HepG2 (cell line): Measurements from ENCODE around the gene PLVAP. TPM values are rescaled to one million over a fixed set of nuclear protein-coding genes. Genes with fewer than 3 reads are reported as not detected.
A peak's percentile ranks its signal among the peaks of the same experiment; 100 is the strongest.

Experiments used
- CHD4 ChIP-seq: fragments of 200-600 bp; sonication (generic); IDR thresholded peaks from 2 replicates; pipeline ENCODE4 v1.7.0; 2017; ENCODE audit warnings: mild to moderate bottlenecking, low read length, borderline replicate concordance
- CREB3 ChIP-seq: sonication (generic); formaldehyde crosslinking; IDR thresholded peaks from 2 replicates; pipeline ENCODE4 v1.5.0; 2020; ENCODE audit warnings: missing genetic modification reagents
- KDM2A ChIP-seq: sonication (generic); formaldehyde crosslinking; IDR thresholded peaks from 2 replicates; pipeline ENCODE4 v1.4.0; 2020; ENCODE audit warnings: low read depth, missing genetic modification reagents, borderline replicate concordance
- NBN ChIP-seq: fragments of 450-650 bp; conservative IDR thresholded peaks from 2 replicates; pipeline ENCODE4 v1.6.1; 2017
- NCOR1 ChIP-seq: fragments of 200-600 bp; sonication (generic); IDR thresholded peaks from 2 replicates; pipeline ENCODE4 v1.7.0; 2017; ENCODE audit warnings: antibody characterized with exemption, low read length, borderline replicate concordance
- NR0B2 ChIP-seq: sonication (generic); formaldehyde crosslinking; IDR thresholded peaks from 2 replicates; pipeline ENCODE4 v1.4.0; 2020; ENCODE audit warnings: mild to moderate bottlenecking, missing genetic modification reagents
- PAWR ChIP-seq: sonication (generic); formaldehyde crosslinking; IDR thresholded peaks from 2 replicates; pipeline ENCODE4 v1.4.0; 2020; ENCODE audit warnings: missing genetic modification reagents, mild to moderate bottlenecking, borderline replicate concordance
- PRMT3 ChIP-seq: sonication (generic); formaldehyde crosslinking; IDR thresholded peaks from 2 replicates; pipeline ENCODE4 v1.8.1; 2022; ENCODE audit warnings: low read depth, mild to moderate bottlenecking, moderate library complexity, missing genetic modification reagents, borderline replicate concordance
- SNAPC2 ChIP-seq: sonication (generic); formaldehyde crosslinking; IDR thresholded peaks from 2 replicates; pipeline ENCODE4 v1.8.1; 2022; ENCODE audit warnings: mild to moderate bottlenecking, missing genetic modification reagents
- THAP11 ChIP-seq: IDR thresholded peaks from 2 replicates; pipeline ENCODE4 v1.6.1; 2016; ENCODE audit warnings: missing biosample characterization, missing genetic modification reagents
- THYN1 ChIP-seq: sonication (generic); formaldehyde crosslinking; IDR thresholded peaks from 2 replicates; pipeline ENCODE4 v1.8.1; 2023; ENCODE audit warnings: low read depth, mild to moderate bottlenecking, moderate library complexity, missing genetic modification reagents, borderline replicate concordance
- ZBTB38 ChIP-seq: sonication (generic); formaldehyde crosslinking; IDR thresholded peaks from 2 replicates; pipeline ENCODE4 v1.5.1; 2020; ENCODE audit warnings: mild to moderate bottlenecking, missing genetic modification reagents
- ZFAT ChIP-seq: sonication (generic); formaldehyde crosslinking; conservative IDR thresholded peaks from 2 replicates; pipeline ENCODE4 v1.8.1; 2023; ENCODE audit warnings: missing genetic modification reagents, inconsistent platforms
- ZNF234 ChIP-seq: sonication (generic); formaldehyde crosslinking; conservative IDR thresholded peaks from 2 replicates; pipeline ENCODE4 v1.5.1; 2020; ENCODE audit warnings: mild to moderate bottlenecking, missing genetic modification reagents
- ZNF3 ChIP-seq: IDR thresholded peaks from 2 replicates; pipeline ENCODE4 v1.7.0; 2017; ENCODE audit warnings: inconsistent platforms
- ZNF33A ChIP-seq: sonication (generic); formaldehyde crosslinking; IDR thresholded peaks from 2 replicates; pipeline ENCODE4 v1.5.1; 2020; ENCODE audit warnings: missing genetic modification reagents, mild to moderate bottlenecking, moderate library complexity, borderline replicate concordance
- ZNF678 ChIP-seq: sonication (generic); formaldehyde crosslinking; IDR thresholded peaks from 2 replicates; pipeline ENCODE4 v1.4.0; 2020; ENCODE audit warnings: mild to moderate bottlenecking, missing genetic modification reagents
- ZNF790 ChIP-seq: sonication (generic); formaldehyde crosslinking; IDR thresholded peaks from 2 replicates; pipeline ENCODE4 v1.8.0; 2022; ENCODE audit warnings: missing genetic modification reagents, mild to moderate bottlenecking, borderline replicate concordance
- polyA plus RNA-seq, 8 experiments: library from polyadenylated mRNA; depleted of rRNA in 3 of 8; stranded (reverse) in 7 of 8; unstranded in 1 of 8; fragments of >200 nt; fragmentation: Illumina TruSeq in 4 of 8; extraction: Trizol in 4 of 8; gene quantifications; 2 replicates each; pipeline versions ENCODE4 v1.2.1 to v1.2.3, GENCODE V29; 2011 to 2016; ENCODE audit warnings: low read depth in 4 of 8, missing spikeins in 1 of 8, mixed read lengths in 1 of 8; ENCODE audit not compliant: insufficient read depth in 1 of 8
- total RNA-seq, 5 experiments: library from RNA; depleted of rRNA; stranded (reverse); fragments of >200 nt; fragmentation: Illumina TruSeq; extraction: Trizol; gene quantifications; 2 replicates each; pipeline ENCODE4 v1.2.3, GENCODE V29; 2016; ENCODE audit warnings: low read depth in 1 of 5
- TF ChIP-seq, protein P1 (sequence below): sonication (generic); formaldehyde crosslinking; IDR thresholded peaks from 2 replicates; pipeline ENCODE4 v1.5.0; 2020; ENCODE audit warnings: mild to moderate bottlenecking, missing genetic modification reagents
- TF ChIP-seq, protein P2 (sequence below): sonication (generic); formaldehyde crosslinking; IDR thresholded peaks from 2 replicates; pipeline ENCODE4 v1.8.1; 2023; ENCODE audit warnings: mild to moderate bottlenecking, missing genetic modification reagents, borderline replicate concordance
- TF ChIP-seq, protein P3 (sequence below): sonication (generic); formaldehyde crosslinking; IDR thresholded peaks from 2 replicates; pipeline ENCODE4 v1.4.0; 2020; ENCODE audit warnings: mild to moderate bottlenecking, missing genetic modification reagents

The PLVAP gene
- total and polyA plus RNA-seq, 2 of the 13 experiments (the other 11 are each of a cell fraction or from before 2014, with no cell fraction given): 0.26 TPM; not detected in 1

DNA sequence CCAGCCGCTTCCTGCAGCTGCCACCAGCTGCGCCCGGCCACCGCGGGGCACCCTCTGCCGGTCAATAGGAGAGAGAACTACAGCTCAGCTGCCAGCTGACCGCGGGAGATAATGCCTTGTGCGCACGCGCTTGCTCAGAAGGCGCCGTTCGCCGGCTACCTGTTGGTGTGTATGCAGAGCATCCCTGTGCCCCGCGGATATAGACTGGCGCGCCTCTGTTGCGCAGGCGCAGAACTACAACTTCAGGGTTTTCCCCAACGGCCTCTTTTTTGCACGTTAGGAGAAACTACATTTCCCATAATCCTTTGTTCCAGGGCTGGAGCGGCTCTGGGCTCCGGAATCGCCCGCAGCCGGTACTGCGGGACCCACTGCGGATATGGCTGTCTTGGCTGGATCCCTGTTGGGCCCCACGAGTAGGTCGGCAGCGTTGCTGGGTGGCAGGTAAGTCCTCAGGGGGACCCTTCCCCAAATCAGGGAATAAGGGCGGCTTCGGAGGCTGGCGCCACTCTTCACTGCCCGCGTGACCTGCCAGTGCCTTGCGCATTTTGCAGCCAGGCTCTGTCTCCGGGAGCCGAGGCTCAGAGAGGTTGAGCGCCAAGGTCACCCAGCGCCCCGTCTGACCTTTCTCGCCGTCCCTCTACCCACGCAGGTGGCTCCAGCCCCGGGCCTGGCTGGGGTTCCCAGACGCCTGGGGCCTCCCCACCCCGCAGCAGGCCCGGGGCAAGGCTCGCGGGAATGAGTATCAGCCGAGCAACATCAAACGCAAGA, 71.4 kb downstream of the PLVAP start, which contains the start of gene MRPL34 (continued):
- TF ChIP-seq CREB3 (no peak; the same call in 1 of the 2 replicates), ZNF678 (CRISPR knock-in tag) (no peak), THAP11 (CRISPR knock-in tag) (peak; percentile 98), NCOR1 (no peak), PAWR (CRISPR knock-in tag) (no peak), ZNF33A (CRISPR knock-in tag) (no peak; the same call in 1 of the 2 replicates), ZBTB38 (CRISPR knock-in tag) (peak; percentile 61; the same call in 1 of the 2 replicates), ZNF790 (CRISPR knock-in tag) (no peak), KDM2A (CRISPR knock-in tag) (peak; percentile 58; the same call in 1 of the 2 replicates), CHD4 (no peak), ZNF234 (no peak), PRMT3 (CRISPR knock-in tag) (no peak), SNAPC2 (CRISPR knock-in tag) (peak; percentile 37; the same call in 1 of the 2 replicates), ZNF3 (CRISPR knock-in tag) (no peak), ZFAT (CRISPR knock-in tag) (0 out of 2 replicates have a peak, but pooled peaks have one; percentile 28), NBN (no peak), THYN1 (CRISPR knock-in tag) (no peak), NR0B2 (CRISPR knock-in tag) (no peak)
- TF ChIP-seq, protein P1, sequence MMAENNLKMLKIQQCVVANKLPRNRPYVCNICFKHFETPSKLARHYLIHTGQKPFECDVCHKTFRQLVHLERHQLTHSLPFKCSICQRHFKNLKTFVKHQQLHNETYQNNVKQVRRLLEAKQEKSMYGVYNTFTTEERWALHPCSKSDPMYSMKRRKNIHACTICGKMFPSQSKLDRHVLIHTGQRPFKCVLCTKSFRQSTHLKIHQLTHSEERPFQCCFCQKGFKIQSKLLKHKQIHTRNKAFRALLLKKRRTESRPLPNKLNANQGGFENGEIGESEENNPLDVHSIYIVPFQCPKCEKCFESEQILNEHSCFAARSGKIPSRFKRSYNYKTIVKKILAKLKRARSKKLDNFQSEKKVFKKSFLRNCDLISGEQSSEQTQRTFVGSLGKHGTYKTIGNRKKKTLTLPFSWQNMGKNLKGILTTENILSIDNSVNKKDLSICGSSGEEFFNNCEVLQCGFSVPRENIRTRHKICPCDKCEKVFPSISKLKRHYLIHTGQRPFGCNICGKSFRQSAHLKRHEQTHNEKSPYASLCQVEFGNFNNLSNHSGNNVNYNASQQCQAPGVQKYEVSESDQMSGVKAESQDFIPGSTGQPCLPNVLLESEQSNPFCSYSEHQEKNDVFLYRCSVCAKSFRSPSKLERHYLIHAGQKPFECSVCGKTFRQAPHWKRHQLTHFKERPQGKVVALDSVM (CRISPR knock-in tag): no peak; the same call in 1 of the 2 replicates
- TF ChIP-seq, protein P2, sequence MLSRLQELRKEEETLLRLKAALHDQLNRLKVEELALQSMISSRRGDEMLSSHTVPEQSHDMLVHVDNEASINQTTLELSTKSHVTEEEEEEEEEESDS (CRISPR knock-in tag): 0 out of 2 replicates have a peak, but pooled peaks have one; percentile 28
- TF ChIP-seq, protein P3, sequence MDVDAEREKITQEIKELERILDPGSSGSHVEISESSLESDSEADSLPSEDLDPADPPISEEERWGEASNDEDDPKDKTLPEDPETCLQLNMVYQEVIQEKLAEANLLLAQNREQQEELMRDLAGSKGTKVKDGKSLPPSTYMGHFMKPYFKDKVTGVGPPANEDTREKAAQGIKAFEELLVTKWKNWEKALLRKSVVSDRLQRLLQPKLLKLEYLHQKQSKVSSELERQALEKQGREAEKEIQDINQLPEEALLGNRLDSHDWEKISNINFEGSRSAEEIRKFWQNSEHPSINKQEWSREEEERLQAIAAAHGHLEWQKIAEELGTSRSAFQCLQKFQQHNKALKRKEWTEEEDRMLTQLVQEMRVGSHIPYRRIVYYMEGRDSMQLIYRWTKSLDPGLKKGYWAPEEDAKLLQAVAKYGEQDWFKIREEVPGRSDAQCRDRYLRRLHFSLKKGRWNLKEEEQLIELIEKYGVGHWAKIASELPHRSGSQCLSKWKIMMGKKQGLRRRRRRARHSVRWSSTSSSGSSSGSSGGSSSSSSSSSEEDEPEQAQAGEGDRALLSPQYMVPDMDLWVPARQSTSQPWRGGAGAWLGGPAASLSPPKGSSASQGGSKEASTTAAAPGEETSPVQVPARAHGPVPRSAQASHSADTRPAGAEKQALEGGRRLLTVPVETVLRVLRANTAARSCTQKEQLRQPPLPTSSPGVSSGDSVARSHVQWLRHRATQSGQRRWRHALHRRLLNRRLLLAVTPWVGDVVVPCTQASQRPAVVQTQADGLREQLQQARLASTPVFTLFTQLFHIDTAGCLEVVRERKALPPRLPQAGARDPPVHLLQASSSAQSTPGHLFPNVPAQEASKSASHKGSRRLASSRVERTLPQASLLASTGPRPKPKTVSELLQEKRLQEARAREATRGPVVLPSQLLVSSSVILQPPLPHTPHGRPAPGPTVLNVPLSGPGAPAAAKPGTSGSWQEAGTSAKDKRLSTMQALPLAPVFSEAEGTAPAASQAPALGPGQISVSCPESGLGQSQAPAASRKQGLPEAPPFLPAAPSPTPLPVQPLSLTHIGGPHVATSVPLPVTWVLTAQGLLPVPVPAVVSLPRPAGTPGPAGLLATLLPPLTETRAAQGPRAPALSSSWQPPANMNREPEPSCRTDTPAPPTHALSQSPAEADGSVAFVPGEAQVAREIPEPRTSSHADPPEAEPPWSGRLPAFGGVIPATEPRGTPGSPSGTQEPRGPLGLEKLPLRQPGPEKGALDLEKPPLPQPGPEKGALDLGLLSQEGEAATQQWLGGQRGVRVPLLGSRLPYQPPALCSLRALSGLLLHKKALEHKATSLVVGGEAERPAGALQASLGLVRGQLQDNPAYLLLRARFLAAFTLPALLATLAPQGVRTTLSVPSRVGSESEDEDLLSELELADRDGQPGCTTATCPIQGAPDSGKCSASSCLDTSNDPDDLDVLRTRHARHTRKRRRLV (CRISPR knock-in tag): no peak
